Neural cell (in vitro differentiated cells): ENCODE measurements around the gene RBMY1D.
"Not testable (repeated sequence)": the region's sequence is repeated elsewhere in the genome, so short reads cannot be mapped to it uniquely, and the experiment has no call there.

Experiments
- CTCF ChIP-seq: fragments of 450-650 bp; IDR thresholded peaks from 2 replicates; pipeline ENCODE4 v1.5.1; 2014; ENCODE audit warnings: antibody characterized with exemption, mild to moderate bottlenecking, moderate library complexity; ENCODE audit not compliant: poor library complexity, severe bottlenecking
- EP300 ChIP-seq: fragments of 450-650 bp; conservative IDR thresholded peaks from 2 replicates; pipeline ENCODE4 v1.6.1; 2014; ENCODE audit warnings: antibody characterized with exemption, mild to moderate bottlenecking, moderate library complexity; ENCODE audit not compliant: poor library complexity, severe bottlenecking

DNA sequence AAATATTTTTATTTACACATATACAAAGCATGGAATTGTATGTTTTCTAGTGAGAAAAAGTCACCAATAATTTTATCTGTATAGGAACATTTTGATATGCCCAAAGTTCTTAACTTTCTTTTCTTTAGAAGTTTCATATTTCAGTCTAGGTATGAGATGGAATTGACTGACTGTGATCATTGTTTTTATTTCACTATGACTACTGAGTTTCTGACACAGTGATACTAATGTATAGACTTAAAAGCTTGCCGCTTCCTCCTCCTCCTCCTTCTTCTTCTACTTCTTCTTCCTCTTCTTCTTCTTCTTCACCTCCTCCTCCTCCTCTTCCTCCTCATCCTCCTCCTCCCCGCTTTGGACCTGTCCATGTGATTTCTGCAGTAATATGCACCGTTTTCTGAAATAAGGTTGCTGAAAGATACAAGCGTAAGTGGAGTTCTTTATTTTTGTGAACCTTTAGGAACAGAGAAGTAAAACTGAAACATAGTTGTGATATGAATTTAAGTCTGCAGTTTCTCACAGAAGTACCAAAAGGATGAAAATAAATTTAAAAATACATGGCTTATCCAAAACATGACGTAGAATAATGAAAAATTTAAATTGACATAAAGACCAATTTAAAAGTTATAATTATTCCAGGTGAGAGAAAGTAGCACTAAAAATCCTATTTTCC, 24.8 kb downstream of the RBMY1D start:
- TF ChIP-seq CTCF, EP300: not testable (repeated sequence)
